Measurements from ENCODE around the gene TNFAIP6. TPM values are rescaled to one million over a fixed set of nuclear protein-coding genes. Genes with fewer than 3 reads are reported as not detected.

TNFAIP6 gene
- total RNA-seq, 2 experiments from 2014 or later = not detected

GRCh38 chr2:151359768-151360461 lies 2.5 kb downstream of the TNFAIP6 start:
- intact Hi-C loops (cut with micrococcal nuclease; ENCODE audit: unreplicated experiment) = no loop called here
- Histone ChIP-seq H3K9me2 (ENCODE audit: insufficient read depth, low read length) (no peaks in the 10 kb centered on the region), H3K9me3 (ENCODE audit: low read length) (no peaks in the 10 kb centered on the region), H3K4me3 (ENCODE audit: low read depth, low read length, poor library complexity, severe bottlenecking) (no peak overlapping the region), H3K36me3 (ENCODE audit: insufficient read depth, low read length) (no peaks in the 10 kb centered on the region), H2AFZ (ENCODE audit: low read length) (no peak overlapping the region), H3K4me2 (ENCODE audit: low read length) (no peak overlapping the region), H4K20me1 (ENCODE audit: insufficient read depth, low read length) (no peaks in the 10 kb centered on the region), H3K79me2 (ENCODE audit: insufficient read depth, low read depth, low read length) (no peaks in the 10 kb centered on the region), H3K4me1 (ENCODE audit: insufficient read depth, low read length, poor library complexity, severe bottlenecking) (no peaks in the 10 kb centered on the region), H3K27ac (ENCODE audit: low read depth, low read length, poor library complexity, severe bottlenecking) (no peak overlapping the region)
- ChIA-PET CTCF (ENCODE audit: unreplicated experiment) (no interaction called here), POLR2A (no interaction called here)
- no peak for DNase-seq (ENCODE audit: low spot score)
- no TSS peak for BruUV-seq (replicated peaks)
- no peak for TF ChIP-seq EZH2phosphoT487 (IDR thresholded peaks at IDR 0.05; ENCODE audit: borderline replicate concordance, low read depth, low read length)
- no peak for TF ChIP-seq CTCF (conservative IDR thresholded peaks at IDR 0.05; ENCODE audit: low read length)

GRCh38 chr2:151361674-151362370 lies 4.4 kb downstream of the TNFAIP6 start:
- no TSS peak for BruUV-seq (replicated peaks)
- Histone ChIP-seq H3K9me2 (ENCODE audit: insufficient read depth, low read length) (no peaks in the 10 kb centered on the region), H2AFZ (ENCODE audit: low read length) (no peak overlapping the region), H4K20me1 (ENCODE audit: insufficient read depth, low read length) (no peaks in the 10 kb centered on the region), H3K36me3 (ENCODE audit: insufficient read depth, low read length) (no peaks in the 10 kb centered on the region), H3K79me2 (ENCODE audit: insufficient read depth, low read depth, low read length) (no peaks in the 10 kb centered on the region), H3K4me3 (ENCODE audit: low read depth, low read length, poor library complexity, severe bottlenecking) (no peak overlapping the region), H3K4me2 (ENCODE audit: low read length) (no peak overlapping the region), H3K27ac (ENCODE audit: low read depth, low read length, poor library complexity, severe bottlenecking) (no peak overlapping the region), H3K4me1 (ENCODE audit: insufficient read depth, low read length, poor library complexity, severe bottlenecking) (no peaks in the 10 kb centered on the region), H3K9me3 (ENCODE audit: low read length) (no peaks in the 10 kb centered on the region)
- intact Hi-C loops (cut with micrococcal nuclease; ENCODE audit: unreplicated experiment) = no loop called here
- CTCF ChIA-PET (ENCODE audit: unreplicated experiment) = no interaction called here
- POLR2A ChIA-PET = no interaction called here
- TF ChIP-seq CTCF (conservative IDR thresholded peaks at IDR 0.05; ENCODE audit: low read length) (no peak), EZH2phosphoT487 (IDR thresholded peaks at IDR 0.05; ENCODE audit: borderline replicate concordance, low read depth, low read length) (no peak)
- no peak for DNase-seq (ENCODE audit: low spot score)

GRCh38 chr2:151363709-151364108 lies 6.3 kb downstream of the TNFAIP6 start:
- intact Hi-C loops (cut with micrococcal nuclease; ENCODE audit: unreplicated experiment) = no loop called here
- no peaks in the 10 kb centered on the region for H3K36me3 ChIP-seq (ENCODE audit: insufficient read depth, low read length)
- CTCF ChIA-PET (ENCODE audit: unreplicated experiment) = no interaction called here
- H3K9me3 ChIP-seq (ENCODE audit: low read length) = no peaks in the 10 kb centered on the region
- no peaks in the 10 kb centered on the region for H3K4me1 ChIP-seq (ENCODE audit: insufficient read depth, low read length, poor library complexity, severe bottlenecking)
- no TSS peak for BruUV-seq (replicated peaks)
- no peak overlapping the region for H3K4me2 ChIP-seq (ENCODE audit: low read length)
- H4K20me1 ChIP-seq (ENCODE audit: insufficient read depth, low read length) = no peaks in the 10 kb centered on the region
- no peaks in the 10 kb centered on the region for H3K79me2 ChIP-seq (ENCODE audit: insufficient read depth, low read depth, low read length)
- TF ChIP-seq EZH2phosphoT487 (IDR thresholded peaks at IDR 0.05; ENCODE audit: borderline replicate concordance, low read depth, low read length) = no peak
- TF ChIP-seq CTCF (conservative IDR thresholded peaks at IDR 0.05; ENCODE audit: low read length) = no peak
- no peaks in the 10 kb centered on the region for H3K9me2 ChIP-seq (ENCODE audit: insufficient read depth, low read length)
- no peak overlapping the region for H3K27ac ChIP-seq (ENCODE audit: low read depth, low read length, poor library complexity, severe bottlenecking)
- DNase-seq (ENCODE audit: low spot score) = no peak
- POLR2A ChIA-PET = interaction anchor here (0.5 kb wide), 1 partner anchor 1020 kb away, joined by 4 read pairs; no protein-coding TSS in a partner anchor
- no peak overlapping the region for H3K4me3 ChIP-seq (ENCODE audit: low read depth, low read length, poor library complexity, severe bottlenecking)
- no peak overlapping the region for H2AFZ ChIP-seq (ENCODE audit: low read length)

Measured in OCI-LY7 (cell line).